Stimulated activated effector memory CD8-positive, alpha-beta T cell treated with anti-CD3 and anti-CD28 coated beads, Interleukin-12 subunit alpha, Interleukin-12 subunit beta, amount 100 ng/mL, for 72 hours (primary cell): ENCODE data around the gene ITGB4.

Experiments
- ATAC-seq: fragments of 150-1000 bp; cut with Tn5 transposase; 2 replicates; pipeline ENCODE4 v1.10.0; 2021
- DNase-seq, 2 donors: peaks; one replicate each; pipeline ENCODE4 v3.0.0; 2021 to 2022; ENCODE audit warnings: low spot score in 2 of 2
- H3K27ac Mint-ChIP-seq: one replicate; pipeline ENCODE4 v1.8.0; 2022; ENCODE audit warnings: mild to moderate bottlenecking, mixed read lengths
- H3K36me3 Mint-ChIP-seq: one replicate; pipeline ENCODE4 v1.8.0; 2022; ENCODE audit warnings: mild to moderate bottlenecking, mixed read lengths
- H3K4me1 Mint-ChIP-seq: one replicate; pipeline ENCODE4 v1.8.0; 2022; ENCODE audit warnings: mixed read lengths
- H3K4me3 Mint-ChIP-seq: one replicate; pipeline ENCODE4 v1.8.0; 2022; ENCODE audit warnings: mild to moderate bottlenecking, mixed read lengths
- H3K9me3 Mint-ChIP-seq: one replicate; pipeline ENCODE4 v1.8.0; 2022; ENCODE audit warnings: mixed read lengths

The ITGB4 gene

DNA sequence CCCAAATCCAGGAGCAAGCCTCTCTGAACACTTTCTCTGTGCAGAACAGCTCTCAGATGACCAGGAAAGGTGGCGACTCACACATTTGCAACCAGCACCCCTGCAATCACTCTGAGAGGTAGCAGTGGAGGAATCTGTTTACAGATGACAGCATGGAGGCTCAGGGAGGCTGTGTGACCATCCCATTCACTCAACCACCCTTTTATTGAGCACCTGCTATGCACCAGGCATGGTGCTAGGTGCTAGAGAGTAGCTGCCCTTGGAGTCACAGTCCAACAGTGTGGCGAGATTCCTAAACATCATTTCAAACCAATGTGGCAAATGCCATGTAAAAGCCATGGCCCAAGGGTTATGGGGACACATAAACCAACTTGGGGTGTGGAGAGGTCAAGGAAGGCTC, 1.5 kb upstream of the ITGB4 start:
- Mint-ChIP-seq H3K4me1 (peaks cover 6% of the 10 kb centered on the region), H3K27ac (no peak overlapping the region), H3K4me3 (peak overlapping the region; percentile 74), H3K36me3 (no peaks in the 10 kb centered on the region), H3K9me3 (no peaks in the 10 kb centered on the region)
- ATAC-seq (no peak), DNase-seq (no peak)

DNA sequence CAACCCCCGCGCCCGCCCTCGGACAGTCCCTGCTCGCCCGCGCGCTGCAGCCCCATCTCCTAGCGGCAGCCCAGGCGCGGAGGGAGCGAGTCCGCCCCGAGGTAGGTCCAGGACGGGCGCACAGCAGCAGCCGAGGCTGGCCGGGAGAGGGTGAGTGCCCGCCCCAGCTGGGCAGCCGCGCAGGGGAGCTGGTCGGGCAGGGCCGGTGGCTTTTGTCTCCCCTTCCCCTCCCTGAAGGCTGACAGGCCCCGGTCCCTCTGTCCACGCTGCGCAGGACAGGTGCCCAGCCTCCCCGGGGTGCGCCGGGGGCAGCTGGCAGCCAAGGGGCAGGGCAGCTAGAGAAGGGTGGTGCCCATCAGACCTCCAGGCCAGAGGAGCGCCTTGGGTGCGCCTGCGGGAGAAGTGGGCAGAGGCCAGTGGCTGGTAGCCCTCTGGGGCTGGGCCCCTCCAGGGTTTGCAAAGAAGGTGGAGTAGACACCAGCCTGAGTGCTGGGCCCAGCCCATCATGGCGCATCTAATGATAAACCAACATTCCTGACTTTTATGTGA, 278 bp downstream of the ITGB4 start:
- ATAC-seq (peak; percentile 52), DNase-seq (no peak)
- H3K9me3 Mint-ChIP-seq, result no peaks in the 10 kb centered on the region
- peaks cover 6% of the 10 kb centered on the region for H3K4me1 Mint-ChIP-seq
- H3K36me3 Mint-ChIP-seq, result no peaks in the 10 kb centered on the region
- peak overlapping the region; percentile 53 for H3K4me3 Mint-ChIP-seq
- H3K27ac Mint-ChIP-seq, result no peak overlapping the region

GRCh38 chr17:75722076-75722475, 817 bp downstream of the ITGB4 start:
- Mint-ChIP-seq H3K4me1 (peaks cover 6% of the 10 kb centered on the region), H3K9me3 (no peaks in the 10 kb centered on the region), H3K36me3 (no peaks in the 10 kb centered on the region), H3K4me3 (peak overlapping the region; percentile 53), H3K27ac (no peak overlapping the region)
- ATAC-seq (no peak), DNase-seq (no peak)

GRCh38 chr17:75722542-75723095, 1.4 kb downstream of the ITGB4 start:
- Mint-ChIP-seq H3K9me3 (no peaks in the 10 kb centered on the region), H3K4me3 (no peak overlapping the region), H3K4me1 (peaks cover 6% of the 10 kb centered on the region), H3K36me3 (no peaks in the 10 kb centered on the region), H3K27ac (no peak overlapping the region)
- DNase-seq (no peak), ATAC-seq (no peak)

- H3K27ac Mint-ChIP-seq, result no peak overlapping the region
- ATAC-seq, result no peak
- H3K9me3 Mint-ChIP-seq, result no peaks in the 10 kb centered on the region
- DNase-seq, result no peak
- no peak overlapping the region for H3K4me3 Mint-ChIP-seq
- peaks cover 6% of the 10 kb centered on the region for H3K4me1 Mint-ChIP-seq
- no peaks in the 10 kb centered on the region for H3K36me3 Mint-ChIP-seq
These were observed 2.1 kb downstream of the ITGB4 start for GRCh38 chr17:75723171-75723930.

- Mint-ChIP-seq H3K27ac (no peak overlapping the region), H3K4me1 (peaks cover 6% of the 10 kb centered on the region), H3K36me3 (no peaks in the 10 kb centered on the region), H3K4me3 (no peak overlapping the region), H3K9me3 (no peaks in the 10 kb centered on the region)
- ATAC-seq, result no peak
- DNase-seq, result no peak
These were observed 3.1 kb downstream of the ITGB4 start for GRCh38 chr17:75724016-75725003.

GRCh38 chr17:75725504-75725903, 4.2 kb downstream of the ITGB4 start:
- no peak for DNase-seq
- Mint-ChIP-seq H3K4me1 (peaks cover 3% of the 10 kb centered on the region), H3K27ac (no peak overlapping the region), H3K36me3 (no peaks in the 10 kb centered on the region), H3K9me3 (no peaks in the 10 kb centered on the region), H3K4me3 (no peak overlapping the region)
- no peak for ATAC-seq

GRCh38 chr17:75727391-75727790, 6.1 kb downstream of the ITGB4 start:
- Mint-ChIP-seq H3K4me1 (no peaks in the 10 kb centered on the region), H3K4me3 (no peak overlapping the region), H3K36me3 (no peaks in the 10 kb centered on the region), H3K9me3 (no peaks in the 10 kb centered on the region), H3K27ac (no peak overlapping the region)
- ATAC-seq, result no peak
- DNase-seq, result no peak

GRCh38 chr17:75729351-75729750, 8.1 kb downstream of the ITGB4 start:
- ATAC-seq, result peak; percentile 14
- Mint-ChIP-seq H3K27ac (no peak overlapping the region), H3K9me3 (no peaks in the 10 kb centered on the region), H3K4me1 (peaks cover 3% of the 10 kb centered on the region), H3K4me3 (no peak overlapping the region), H3K36me3 (no peaks in the 10 kb centered on the region)
- no peak for DNase-seq

- Mint-ChIP-seq H3K4me3 (no peak overlapping the region), H3K4me1 (peaks cover 8% of the 10 kb centered on the region), H3K36me3 (no peaks in the 10 kb centered on the region), H3K9me3 (no peaks in the 10 kb centered on the region), H3K27ac (no peak overlapping the region)
- DNase-seq (no peak), ATAC-seq (no peak)
These were observed 8.8 kb downstream of the ITGB4 start for GRCh38 chr17:75730065-75730464.

DNA sequence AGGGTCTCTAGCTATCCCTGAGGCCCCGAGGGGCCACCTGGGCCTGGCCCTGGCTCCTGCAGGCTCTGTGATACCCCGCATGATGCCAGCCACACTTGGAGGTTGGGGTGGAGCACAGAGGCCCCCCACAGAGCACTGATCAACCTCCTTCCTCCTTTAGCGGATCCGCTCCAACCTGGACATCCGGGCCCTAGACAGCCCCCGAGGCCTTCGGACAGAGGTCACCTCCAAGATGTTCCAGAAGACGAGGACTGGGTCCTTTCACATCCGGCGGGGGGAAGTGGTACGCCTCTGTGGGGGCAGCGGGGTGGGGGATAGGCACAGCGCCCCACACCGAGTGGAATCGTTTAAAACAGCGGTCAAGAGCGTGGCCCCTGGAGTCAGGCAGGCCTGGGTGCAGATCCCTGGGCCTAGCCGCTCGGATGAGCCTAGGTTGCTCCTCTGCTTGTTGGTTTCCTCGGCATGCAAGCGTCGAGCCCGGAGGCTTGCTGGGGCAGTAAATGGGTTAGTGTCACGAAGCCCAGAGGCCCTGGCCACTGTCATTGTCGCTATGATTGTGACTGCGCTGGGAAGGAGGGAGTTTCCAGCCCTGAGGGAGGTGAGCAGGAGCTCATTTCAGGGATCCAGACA, 9.9 kb downstream of the ITGB4 start:
- DNase-seq, result no peak
- Mint-ChIP-seq H3K4me3 (no peak overlapping the region), H3K4me1 (peaks cover 8% of the 10 kb centered on the region), H3K36me3 (no peaks in the 10 kb centered on the region), H3K27ac (no peak overlapping the region), H3K9me3 (no peaks in the 10 kb centered on the region)
- no peak for ATAC-seq

DNA sequence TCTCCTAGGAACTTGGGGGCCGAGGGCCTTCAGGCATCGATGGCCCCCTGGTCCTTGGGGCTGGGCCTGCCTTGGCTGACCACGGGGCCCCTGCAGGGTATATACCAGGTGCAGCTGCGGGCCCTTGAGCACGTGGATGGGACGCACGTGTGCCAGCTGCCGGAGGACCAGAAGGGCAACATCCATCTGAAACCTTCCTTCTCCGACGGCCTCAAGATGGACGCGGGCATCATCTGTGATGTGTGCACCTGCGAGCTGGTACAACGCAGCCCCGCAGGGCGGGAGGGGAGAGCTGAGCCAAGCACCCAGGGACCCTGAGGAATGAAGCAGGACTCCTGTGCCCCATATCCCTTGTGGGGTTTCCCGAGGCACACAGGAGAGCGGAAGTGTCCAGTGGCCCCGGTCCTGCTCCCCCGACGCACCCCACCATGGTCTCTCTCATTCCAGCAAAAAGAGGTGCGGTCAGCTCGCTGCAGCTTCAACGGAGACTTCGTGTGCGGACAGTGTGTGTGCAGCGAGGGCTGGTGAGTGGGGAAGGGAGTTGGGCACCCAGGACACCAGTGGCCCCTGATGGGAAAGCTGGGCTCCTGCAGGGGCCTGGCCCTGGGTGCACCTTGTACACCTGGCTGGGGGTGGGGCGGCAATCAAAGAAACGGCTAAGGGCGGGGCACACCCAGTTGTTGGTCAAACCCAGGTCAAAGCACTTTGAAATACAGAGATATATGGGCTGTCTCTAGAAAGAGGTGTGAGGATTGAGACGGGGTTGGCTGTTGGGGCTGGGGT, 10.6 kb downstream of the ITGB4 start:
- ATAC-seq (no peak), DNase-seq (no peak)
- no peaks in the 10 kb centered on the region for H3K36me3 Mint-ChIP-seq
- no peak overlapping the region for H3K4me3 Mint-ChIP-seq
- H3K27ac Mint-ChIP-seq, result no peak overlapping the region
- no peaks in the 10 kb centered on the region for H3K9me3 Mint-ChIP-seq
- peaks cover 8% of the 10 kb centered on the region for H3K4me1 Mint-ChIP-seq

GRCh38 chr17:75733471-75733870, 12.2 kb downstream of the ITGB4 start:
- no peaks in the 10 kb centered on the region for H3K9me3 Mint-ChIP-seq
- no peak overlapping the region for H3K27ac Mint-ChIP-seq

GRCh38 chr17:75734674-75735294, 13.5 kb downstream of the ITGB4 start:
- H3K4me1 Mint-ChIP-seq, result peaks cover 17% of the 10 kb centered on the region
- ATAC-seq (no peak), DNase-seq (no peak)
- H3K36me3 Mint-ChIP-seq, result no peaks in the 10 kb centered on the region
- no peaks in the 10 kb centered on the region for H3K9me3 Mint-ChIP-seq
- H3K4me3 Mint-ChIP-seq, result no peak overlapping the region
- peak overlapping the region; percentile 63 for H3K27ac Mint-ChIP-seq

More at GRCh38 chr17:75733471-75733870, 12.2 kb downstream of the ITGB4 start:
- peaks cover 15% of the 10 kb centered on the region for H3K4me1 Mint-ChIP-seq
- no peak overlapping the region for H3K4me3 Mint-ChIP-seq
- ATAC-seq (no peak), DNase-seq (no peak)
- H3K36me3 Mint-ChIP-seq, result no peaks in the 10 kb centered on the region
